ENCODE results near the gene SKIDA1.

GRCh38 chr10:21494191-21495001 lies 31.1 kb downstream of the SKIDA1 start:
- TF ChIP-seq FOXA1 (IDR thresholded peaks at IDR 0.05): no peak
- no peak for TF ChIP-seq ZBTB33 (IDR thresholded peaks at IDR 0.05)
- TF ChIP-seq CTCF (IDR thresholded peaks at IDR 0.05; ENCODE audit: low read depth, low read length, missing input control): no peak

Measured in liver (tissue), 2 donors.